WTC11 (cell line): Measurements from ENCODE around the gene NADK2.

Experiments
- CTCF ChIP-seq: fragments of 200-600 bp; IDR thresholded peaks from 2 replicates; pipeline ENCODE4 v1.8.0; 2022; ENCODE audit warnings: antibody characterized with exemption
- ESRRA ChIP-seq: sonication (generic); formaldehyde crosslinking; IDR thresholded peaks from 2 replicates; pipeline ENCODE4 v1.8.1; 2022; ENCODE audit warnings: mild to moderate bottlenecking, missing genetic modification reagents, borderline replicate concordance
- IRF2 ChIP-seq: sonication (generic); formaldehyde crosslinking; IDR thresholded peaks from 2 replicates; pipeline ENCODE4 v1.8.0; 2022; ENCODE audit warnings: low read depth, missing genetic modification reagents, borderline replicate concordance
- TF ChIP-seq, protein P1 (sequence below): fragments of 250-450 bp; sonication (Bioruptor Pico); IDR thresholded peaks from 2 replicates; pipeline ENCODE4 v2.1.2; 2022; ENCODE audit warnings: mild to moderate bottlenecking, moderate library complexity

DNA sequence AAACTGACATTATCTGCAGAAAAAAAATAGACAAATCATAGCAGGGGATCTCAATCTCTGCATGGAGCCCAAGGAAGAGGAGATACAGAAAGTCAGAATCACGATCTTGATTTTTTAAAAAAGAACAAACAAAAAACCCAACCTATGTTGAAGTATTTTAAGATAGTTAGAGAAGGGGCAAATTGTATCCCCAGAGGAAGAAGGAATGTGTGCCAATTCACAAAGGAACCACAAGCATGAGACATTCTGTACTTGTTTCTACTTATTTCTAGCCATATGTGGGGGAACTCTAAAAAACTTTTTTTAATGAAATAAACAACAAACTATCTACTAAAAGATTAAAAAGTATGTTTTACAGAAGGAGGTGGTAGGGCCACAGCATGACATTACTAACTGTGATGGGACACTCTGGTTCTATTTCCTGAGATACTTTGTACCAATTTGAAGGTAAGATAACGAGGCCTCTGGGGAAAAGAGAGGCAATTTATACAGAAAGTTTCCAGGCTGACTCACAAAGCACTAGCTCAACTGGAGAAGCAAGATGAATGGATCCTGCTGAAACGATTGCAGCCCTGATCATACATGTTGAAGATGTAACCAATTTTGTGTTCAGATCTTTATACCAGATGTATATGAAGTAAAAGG lies 37.5 kb upstream of the NADK2 start:
- TF ChIP-seq IRF2 (CRISPR knock-in tag) (no peak), CTCF (no peak), ESRRA (no peak)
- TF ChIP-seq, protein P1, sequence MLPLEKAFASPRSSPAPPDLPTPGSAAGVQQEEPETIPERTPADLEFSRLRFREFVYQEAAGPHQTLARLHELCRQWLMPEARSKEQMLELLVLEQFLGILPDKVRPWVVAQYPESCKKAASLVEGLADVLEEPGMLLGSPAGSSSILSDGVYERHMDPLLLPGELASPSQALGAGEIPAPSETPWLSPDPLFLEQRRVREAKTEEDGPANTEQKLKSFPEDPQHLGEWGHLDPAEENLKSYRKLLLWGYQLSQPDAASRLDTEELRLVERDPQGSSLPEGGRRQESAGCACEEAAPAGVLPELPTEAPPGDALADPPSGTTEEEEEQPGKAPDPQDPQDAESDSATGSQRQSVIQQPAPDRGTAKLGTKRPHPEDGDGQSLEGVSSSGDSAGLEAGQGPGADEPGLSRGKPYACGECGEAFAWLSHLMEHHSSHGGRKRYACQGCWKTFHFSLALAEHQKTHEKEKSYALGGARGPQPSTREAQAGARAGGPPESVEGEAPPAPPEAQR, result no peak
